CD4-positive, alpha-beta T cell (primary cell): Measurements from ENCODE around the gene TAF4B. TPM values are rescaled to one million over a fixed set of nuclear protein-coding genes. Genes with fewer than 3 reads are reported as not detected.

Experiments used
- ATAC-seq: fragments of 200-7000 bp; cut with Tn5 transposase; one replicate; pipeline ENCODE4 v1.10.0; 2022; ENCODE audit warnings: mild to moderate bottlenecking; ENCODE audit not compliant: poor library complexity
- CTCF ChIA-PET: fragments of 350-600 bp; sonication (Branson Sonifier 250); formaldehyde crosslinking; loops from one replicate; lab custom pipeline; 2021; ENCODE audit warnings: antibody characterized with exemption, inconsistent platforms; lab: Charles Lee
- POLR2A ChIA-PET: fragments of 350-600 bp; sonication (Branson Sonifier 250); formaldehyde crosslinking; loops from one replicate; lab custom pipeline; 2021; ENCODE audit warnings: antibody characterized with exemption, inconsistent platforms; lab: Charles Lee
- DNase-seq, 14 experiments: peaks; one replicate each; pipeline ENCODE4 v3.0.0-alpha.2; 2013 to 2020; ENCODE audit warnings: mixed read lengths in 2 of 14
- H3K27ac ChIP-seq, 2 donors: one replicate each; pipeline versions ENCODE4 v1.5.1 to v1.7.0; 2013; ENCODE audit warnings: low read length in 2 of 2, low read depth in 1 of 2, mild to moderate bottlenecking in 1 of 2
- H3K27me3 ChIP-seq, 2 experiments: 1 replicate in 1 of 2; 2 replicates in 1 of 2; pipeline versions ENCODE4 v1.6.1 to v1.7.0; 2013; ENCODE audit warnings: low read length in 2 of 2, control low read depth in 1 of 2, mild to moderate bottlenecking in 1 of 2, moderate library complexity in 1 of 2; ENCODE audit not compliant: insufficient read depth in 2 of 2, control insufficient read depth in 1 of 2
- H3K36me3 ChIP-seq: one replicate; pipeline ENCODE4 v1.6.1; 2013; ENCODE audit warnings: low read length, control low read depth; ENCODE audit not compliant: insufficient read depth
- H3K4me1 ChIP-seq: one replicate; pipeline ENCODE4 v1.6.1; 2013; ENCODE audit warnings: low read length, control low read depth; ENCODE audit not compliant: insufficient read depth
- H3K4me3 ChIP-seq: one replicate; pipeline ENCODE4 v1.5.1; 2013; ENCODE audit warnings: mild to moderate bottlenecking, low read length, moderate library complexity
- H3K9me3 ChIP-seq, 2 experiments: 1 replicate in 1 of 2; 2 replicates in 1 of 2; pipeline versions ENCODE4 v1.6.1 to v1.7.0; 2013; ENCODE audit warnings: low read length in 2 of 2, mild to moderate bottlenecking in 2 of 2, control low read depth in 1 of 2, moderate library complexity in 1 of 2; ENCODE audit not compliant: control insufficient read depth in 1 of 2, insufficient read depth in 1 of 2
- H3K27ac Mint-ChIP-seq: one replicate; pipeline ENCODE4 v1.8.0; 2020; ENCODE audit warnings: mixed read lengths
- H3K27me3 Mint-ChIP-seq: one replicate; pipeline ENCODE4 v1.8.0; 2021; ENCODE audit warnings: mixed read lengths
- H3K36me3 Mint-ChIP-seq: one replicate; pipeline ENCODE4 v1.8.0; 2021; ENCODE audit warnings: low read depth, mixed read lengths
- H3K4me1 Mint-ChIP-seq: one replicate; pipeline ENCODE4 v1.8.0; 2021; ENCODE audit warnings: low read depth, mixed read lengths
- H3K4me3 Mint-ChIP-seq: one replicate; pipeline ENCODE4 v1.8.0; 2020; ENCODE audit warnings: mild to moderate bottlenecking, mixed read lengths
- H3K9me3 Mint-ChIP-seq: one replicate; pipeline ENCODE4 v1.8.0; 2020; ENCODE audit warnings: mixed read lengths
- intact Hi-C, 2 experiments: fragments of 100-400 bp; cut with DNase I in 1 of 2; cut with micrococcal nuclease in 1 of 2; formaldehyde crosslinking; loops; one replicate each; pipeline versions ENCODE4 v1.15.1 to v1.9.0; 2023 to 2025; cut with DNase I, micrococcal nuclease
- total RNA-seq, 174 experiments: library from RNA in 2 of 174; stranded (reverse) in 2 of 174; gene quantifications; one replicate each; pipeline ENCODE4 v1.2.3 and lab custom pipeline; 2021 to 2026
- TF ChIP-seq, protein P1 (sequence below): fragments of 200-600 bp; IDR thresholded peaks from one replicate; pipeline ENCODE4 v1.8.0; 2022; ENCODE audit warnings: antibody characterized with exemption, mild to moderate bottlenecking

Gene TAF4B
- total RNA-seq, 2 experiments from 2014 or later, result 13.7 to 14.1 TPM

DNA sequence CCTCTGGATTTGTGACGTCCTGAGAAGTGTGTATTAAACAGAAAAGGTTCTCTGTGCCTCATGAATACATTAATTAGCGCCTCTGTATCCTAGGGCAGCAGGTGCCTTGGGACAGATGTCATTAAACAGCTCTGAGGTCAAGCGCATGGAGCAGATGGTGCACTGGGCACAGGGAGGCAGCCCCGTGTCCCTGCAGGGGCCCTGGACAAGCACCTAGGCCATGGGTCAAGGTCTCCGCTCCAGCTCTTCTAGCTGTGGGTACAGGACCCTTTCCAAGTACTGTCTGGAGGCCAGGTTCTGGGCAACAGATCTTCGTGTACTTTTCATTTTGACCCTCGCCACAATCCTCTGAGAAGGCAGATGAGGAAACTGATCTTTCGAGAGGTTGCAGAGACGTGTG is 195.7 kb downstream of the TAF4B start:
- intact Hi-C loops, result no loop called here
- Mint-ChIP-seq H3K27ac (no peak overlapping the region), H3K4me3 (no peak overlapping the region), H3K36me3 (no peaks in the 10 kb centered on the region), H3K27me3 (no peaks in the 10 kb centered on the region), H3K4me1 (no peaks in the 10 kb centered on the region), H3K9me3 (no peaks in the 10 kb centered on the region)
- Histone ChIP-seq H3K4me1 (no peaks in the 10 kb centered on the region), H3K27ac (no peak overlapping the region), H3K27me3 (no peaks in the 10 kb centered on the region), H3K4me3 (no peak overlapping the region), H3K36me3 (no peaks in the 10 kb centered on the region), H3K9me3 (no peaks in the 10 kb centered on the region)
- TF ChIP-seq, protein P1, sequence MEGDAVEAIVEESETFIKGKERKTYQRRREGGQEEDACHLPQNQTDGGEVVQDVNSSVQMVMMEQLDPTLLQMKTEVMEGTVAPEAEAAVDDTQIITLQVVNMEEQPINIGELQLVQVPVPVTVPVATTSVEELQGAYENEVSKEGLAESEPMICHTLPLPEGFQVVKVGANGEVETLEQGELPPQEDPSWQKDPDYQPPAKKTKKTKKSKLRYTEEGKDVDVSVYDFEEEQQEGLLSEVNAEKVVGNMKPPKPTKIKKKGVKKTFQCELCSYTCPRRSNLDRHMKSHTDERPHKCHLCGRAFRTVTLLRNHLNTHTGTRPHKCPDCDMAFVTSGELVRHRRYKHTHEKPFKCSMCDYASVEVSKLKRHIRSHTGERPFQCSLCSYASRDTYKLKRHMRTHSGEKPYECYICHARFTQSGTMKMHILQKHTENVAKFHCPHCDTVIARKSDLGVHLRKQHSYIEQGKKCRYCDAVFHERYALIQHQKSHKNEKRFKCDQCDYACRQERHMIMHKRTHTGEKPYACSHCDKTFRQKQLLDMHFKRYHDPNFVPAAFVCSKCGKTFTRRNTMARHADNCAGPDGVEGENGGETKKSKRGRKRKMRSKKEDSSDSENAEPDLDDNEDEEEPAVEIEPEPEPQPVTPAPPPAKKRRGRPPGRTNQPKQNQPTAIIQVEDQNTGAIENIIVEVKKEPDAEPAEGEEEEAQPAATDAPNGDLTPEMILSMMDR, result no peak
- ATAC-seq (no peak), DNase-seq (no peak)
- ChIA-PET CTCF (interaction anchor here (0.6 kb wide), 1 partner anchor 84 kb away, joined by 3 read pairs; no protein-coding TSS in a partner anchor), POLR2A (no interaction called here)

DNA sequence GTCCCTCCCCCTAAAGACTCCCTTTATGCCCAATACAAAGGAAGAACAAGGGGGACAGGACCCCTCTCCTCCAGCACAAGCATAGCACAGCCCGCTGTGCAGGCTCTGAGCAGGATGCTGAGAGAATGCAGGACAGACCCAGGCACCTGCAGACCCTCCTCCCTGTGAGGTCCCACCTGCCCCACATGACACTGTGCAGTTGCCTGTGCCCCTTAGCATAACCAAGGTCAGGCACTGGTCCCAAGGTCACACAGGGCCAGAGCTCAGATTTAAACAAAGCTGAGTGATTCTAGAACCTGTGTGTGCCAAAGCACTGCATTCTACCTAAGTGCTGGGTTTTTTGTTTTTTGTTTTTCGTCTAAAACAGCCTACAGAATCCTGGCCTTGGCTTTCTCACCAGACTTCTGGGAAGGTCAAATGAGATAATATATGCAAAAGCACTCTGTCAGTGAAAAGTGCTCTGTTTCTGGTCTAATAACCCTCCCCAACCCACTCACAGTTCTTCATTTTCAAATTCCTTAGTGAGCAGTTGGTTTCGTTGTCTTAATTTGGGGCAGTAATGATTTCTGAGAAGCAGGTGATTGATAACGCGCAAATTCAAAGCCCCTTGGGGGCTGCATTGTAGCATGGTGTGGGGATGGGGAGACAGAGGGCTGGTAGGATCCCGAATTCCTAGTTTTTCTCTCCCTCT is 196.4 kb downstream of the TAF4B start:
- Histone ChIP-seq H3K27ac (no peak overlapping the region), H3K27me3 (no peaks in the 10 kb centered on the region), H3K36me3 (no peaks in the 10 kb centered on the region), H3K9me3 (no peaks in the 10 kb centered on the region), H3K4me3 (no peak overlapping the region), H3K4me1 (no peaks in the 10 kb centered on the region)
- TF ChIP-seq, protein P1, result no peak
- POLR2A ChIA-PET, result no interaction called here
- intact Hi-C loops, result no loop called here
- Mint-ChIP-seq H3K36me3 (no peaks in the 10 kb centered on the region), H3K4me1 (no peaks in the 10 kb centered on the region), H3K27ac (no peak overlapping the region), H3K9me3 (no peaks in the 10 kb centered on the region), H3K4me3 (no peak overlapping the region), H3K27me3 (no peaks in the 10 kb centered on the region)
- ATAC-seq (no peak), DNase-seq (no peak)
- CTCF ChIA-PET, result no interaction called here

DNA sequence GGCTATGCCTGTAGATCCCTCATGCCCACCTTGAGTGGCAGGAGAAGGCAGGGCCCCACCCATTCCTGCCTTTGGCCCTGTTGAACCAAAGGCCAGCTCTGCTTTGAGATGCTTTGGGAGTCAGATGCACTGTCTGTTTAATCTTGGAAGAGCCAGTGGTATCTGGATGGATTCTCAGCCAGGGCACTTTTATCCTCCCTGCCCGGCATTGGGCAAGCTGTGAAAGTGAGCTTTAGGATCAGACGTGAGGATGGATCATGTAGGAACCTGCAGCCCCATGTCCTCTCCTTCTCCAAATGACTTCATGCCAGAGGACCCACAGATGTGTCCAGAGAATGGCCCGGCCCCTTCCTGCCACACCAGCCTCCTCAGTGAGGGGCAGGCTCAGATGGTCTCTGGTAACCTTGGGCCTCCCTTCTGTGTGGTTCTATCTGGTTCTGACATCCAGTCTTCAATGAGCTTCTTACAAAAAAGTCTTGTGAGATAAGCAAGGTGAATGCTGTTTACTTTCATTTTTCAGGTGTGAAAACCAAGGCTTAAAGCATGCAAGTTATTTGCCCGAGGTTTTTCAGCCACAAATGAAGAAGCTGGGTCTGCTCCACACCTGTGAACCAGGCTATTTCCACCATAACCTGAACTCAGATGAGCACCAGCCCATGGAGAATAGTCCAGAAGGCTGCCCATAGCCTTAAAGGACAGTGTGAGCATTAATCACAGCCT is 198.3 kb downstream of the TAF4B start:
- H3K4me1 Mint-ChIP-seq, result no peaks in the 10 kb centered on the region
- no peaks in the 10 kb centered on the region for H3K36me3 ChIP-seq
- H3K9me3 ChIP-seq, result no peaks in the 10 kb centered on the region
- intact Hi-C loops, result no loop called here
- DNase-seq, result no peak
- no peaks in the 10 kb centered on the region for H3K27me3 Mint-ChIP-seq
- POLR2A ChIA-PET, result no interaction called here
- no peak overlapping the region for H3K27ac Mint-ChIP-seq
- no peak for ATAC-seq
- H3K9me3 Mint-ChIP-seq, result no peaks in the 10 kb centered on the region
- H3K4me3 Mint-ChIP-seq, result no peak overlapping the region
- CTCF ChIA-PET, result no interaction called here
- no peaks in the 10 kb centered on the region for H3K4me1 ChIP-seq
- TF ChIP-seq, protein P1, result no peak
- no peak overlapping the region for H3K4me3 ChIP-seq
- no peaks in the 10 kb centered on the region for H3K27me3 ChIP-seq
- H3K27ac ChIP-seq, result no peak overlapping the region
- no peaks in the 10 kb centered on the region for H3K36me3 Mint-ChIP-seq
